HG02970 (cell line): ENCODE results near the gene AKIRIN2.

Experiments
- ATAC-seq: cut with Tn5 transposase; IDR thresholded peaks from one replicate; pipeline ENCODE4 v1.9.1; 2021; ENCODE audit warnings: mild to moderate bottlenecking, moderate library complexity, moderate number of reproducible peaks; ENCODE audit not compliant: unreplicated experiment, low FRiP score

The AKIRIN2 gene

GRCh38 chr6:87660226-87660911, 41.7 kb downstream of the AKIRIN2 start:
- ATAC-seq, result no peak

DNA sequence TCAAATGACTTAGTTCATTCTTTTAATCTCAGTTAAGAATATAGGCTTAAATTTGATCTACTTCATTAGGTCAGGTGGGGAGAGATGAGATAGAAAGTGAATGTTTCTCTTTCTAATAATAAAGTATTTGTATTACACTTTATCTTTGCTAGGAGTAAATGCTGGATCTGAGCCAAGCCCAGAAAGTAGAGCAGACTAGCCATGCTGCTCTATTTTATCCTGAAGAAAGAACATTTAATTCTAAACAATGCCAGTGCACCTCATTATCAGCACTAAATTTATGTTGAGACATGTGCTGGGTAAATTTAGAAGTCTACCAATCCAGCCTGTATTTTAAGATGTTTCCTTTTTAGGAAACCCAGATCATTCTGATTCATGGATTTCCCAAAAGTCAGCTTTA, 43.5 kb downstream of the AKIRIN2 start:
- no peak for ATAC-seq

DNA sequence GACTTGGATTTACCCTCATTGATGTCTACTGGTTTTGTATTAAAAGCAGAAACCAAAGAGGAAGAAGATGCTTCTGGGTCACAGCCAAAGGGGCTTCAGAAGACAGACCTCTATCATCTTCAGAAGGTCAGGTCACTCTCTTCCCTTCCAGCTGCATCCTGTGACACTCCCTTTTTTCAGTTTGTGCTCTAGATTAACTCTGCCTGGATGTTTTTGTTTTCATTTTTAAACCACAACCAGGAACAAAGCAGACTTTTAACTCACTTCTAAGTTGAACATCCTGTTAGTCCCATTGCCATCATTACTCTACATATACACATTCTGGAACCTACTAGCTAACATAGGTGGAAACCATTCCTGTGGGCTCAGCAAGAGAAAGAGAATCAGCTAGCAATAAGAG, 45.2 kb downstream of the AKIRIN2 start:
- ATAC-seq, result no peak

- ATAC-seq, result no peak
Observed at GRCh38 chr6:87655824-87656223, 46.2 kb downstream of the AKIRIN2 start.

DNA sequence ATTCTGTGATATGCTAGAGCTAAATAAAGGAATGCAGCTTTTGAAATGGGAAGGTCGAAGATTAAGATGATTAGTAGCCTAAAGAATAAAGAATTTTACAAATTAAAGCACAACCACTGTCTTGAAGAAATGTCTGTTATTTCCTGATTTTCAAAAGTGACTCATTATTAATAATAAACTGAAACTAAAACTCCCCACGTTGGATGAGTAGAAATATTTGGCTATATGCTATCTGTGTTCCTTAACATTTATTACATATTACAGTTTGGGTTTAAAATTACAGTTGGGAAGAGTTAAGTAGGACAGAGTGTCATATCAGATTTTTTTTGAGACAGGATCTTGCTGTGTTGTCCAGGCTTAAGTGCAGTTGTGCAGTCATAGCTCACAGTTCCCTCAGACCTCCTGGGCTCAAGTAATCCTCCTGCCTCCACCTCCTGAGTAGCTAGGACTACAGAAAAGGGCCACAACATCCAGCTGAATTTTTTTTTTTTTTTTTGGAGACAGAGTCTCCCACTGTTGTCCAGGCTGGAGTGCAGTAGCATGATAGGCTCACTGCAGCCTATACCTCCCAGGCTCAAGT, 47.1 kb downstream of the AKIRIN2 start:
- ATAC-seq, result no peak

GRCh38 chr6:87654122-87654521, 47.9 kb downstream of the AKIRIN2 start:
- ATAC-seq, result no peak

GRCh38 chr6:87653074-87653962, 48.7 kb downstream of the AKIRIN2 start:
- ATAC-seq, result no peak

GRCh38 chr6:87645080-87645479, 57.0 kb downstream of the AKIRIN2 start:
- no peak for ATAC-seq

DNA sequence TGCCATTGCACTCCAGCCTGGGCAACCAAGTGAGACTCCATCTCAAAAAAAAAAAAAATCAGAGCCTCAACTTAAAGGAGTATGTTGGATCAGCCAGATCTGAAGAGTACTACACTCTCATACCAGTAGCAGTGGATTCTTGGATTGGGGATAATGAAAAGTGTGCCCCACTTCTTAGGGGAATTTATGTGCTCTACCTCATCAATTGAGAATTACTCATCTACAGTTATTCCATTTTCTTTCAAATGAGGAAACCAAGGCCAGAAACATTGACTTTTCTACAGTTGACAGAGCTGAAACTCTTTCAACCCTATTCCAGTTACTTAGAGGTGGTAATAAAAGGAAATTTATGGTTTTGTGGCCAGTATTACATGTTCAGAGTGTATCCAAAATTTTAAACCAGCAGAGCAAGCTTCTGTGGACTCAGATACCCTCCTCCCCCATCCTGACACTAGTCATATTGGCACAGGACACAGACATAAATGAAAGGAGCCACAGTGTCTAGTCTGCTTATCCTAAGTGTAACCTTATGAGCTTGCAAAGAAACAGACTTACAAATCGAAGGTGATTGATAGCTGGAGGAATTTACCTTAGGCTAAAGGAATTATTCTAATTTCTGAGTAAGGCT, 60.9 kb downstream of the AKIRIN2 start:
- ATAC-seq, result no peak

DNA sequence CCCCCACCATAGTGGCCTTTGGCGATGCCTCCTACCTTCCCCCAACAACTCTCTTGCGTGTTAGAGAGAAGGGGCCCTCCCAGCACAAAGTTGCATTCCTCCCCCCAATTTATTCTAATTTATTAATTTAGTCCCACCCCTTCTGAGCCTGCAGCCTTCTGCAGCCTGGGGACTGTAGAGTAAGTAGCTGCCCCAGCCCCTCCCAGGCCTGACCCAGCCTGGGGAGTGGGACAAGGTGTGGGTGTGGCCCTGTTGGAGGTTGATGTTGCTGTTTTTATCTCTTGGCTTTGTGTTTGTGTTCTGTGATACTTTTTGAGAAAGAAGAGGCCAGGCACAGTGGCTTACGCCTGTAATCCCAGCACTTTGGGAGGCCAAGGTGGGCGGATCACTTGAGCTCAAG, 62.7 kb downstream of the AKIRIN2 start:
- ATAC-seq, result no peak

DNA sequence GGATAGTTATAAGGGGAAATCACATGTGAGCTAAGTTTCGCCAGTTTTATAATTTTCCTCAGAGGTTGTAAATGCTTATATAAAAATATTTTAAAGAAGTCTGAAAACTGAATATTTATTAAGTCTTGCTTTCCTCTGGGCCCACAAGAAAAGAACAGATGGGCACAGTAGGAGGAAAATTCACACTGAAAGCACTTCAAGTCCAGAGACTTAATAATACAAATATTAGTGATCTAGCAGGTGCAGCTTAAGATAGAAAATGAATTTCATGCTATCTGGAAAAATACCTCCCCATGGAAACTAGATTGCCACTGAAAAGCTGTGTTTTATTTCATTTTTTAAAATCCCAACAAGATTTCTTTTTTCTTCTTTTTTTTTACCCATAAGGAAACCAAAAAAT, 64.9 kb downstream of the AKIRIN2 start:
- ATAC-seq, result no peak

DNA sequence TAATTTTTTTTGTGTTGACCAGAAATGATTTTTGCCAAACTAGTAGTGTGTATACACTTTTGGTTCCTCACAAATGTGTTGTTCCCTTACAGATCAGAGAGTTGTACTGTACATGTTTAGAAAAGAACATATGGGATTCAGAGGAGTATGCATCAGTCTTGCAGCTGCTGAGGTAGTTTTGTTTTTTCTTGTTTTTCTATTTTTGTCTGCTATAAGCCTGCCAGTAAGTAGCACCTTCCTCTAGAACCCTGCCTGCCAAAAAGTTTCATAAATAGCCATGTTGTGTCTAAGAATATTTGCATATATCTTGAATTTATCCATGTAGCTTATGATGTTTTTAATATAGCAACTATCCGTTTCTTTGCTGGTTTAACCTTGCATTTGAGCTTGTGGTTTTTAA, 65.7 kb downstream of the AKIRIN2 start:
- ATAC-seq, result no peak

GRCh38 chr6:87633851-87634250, 68.2 kb downstream of the AKIRIN2 start:
- ATAC-seq, result no peak

GRCh38 chr6:87630746-87631145, 71.3 kb downstream of the AKIRIN2 start:
- ATAC-seq, result no peak

DNA sequence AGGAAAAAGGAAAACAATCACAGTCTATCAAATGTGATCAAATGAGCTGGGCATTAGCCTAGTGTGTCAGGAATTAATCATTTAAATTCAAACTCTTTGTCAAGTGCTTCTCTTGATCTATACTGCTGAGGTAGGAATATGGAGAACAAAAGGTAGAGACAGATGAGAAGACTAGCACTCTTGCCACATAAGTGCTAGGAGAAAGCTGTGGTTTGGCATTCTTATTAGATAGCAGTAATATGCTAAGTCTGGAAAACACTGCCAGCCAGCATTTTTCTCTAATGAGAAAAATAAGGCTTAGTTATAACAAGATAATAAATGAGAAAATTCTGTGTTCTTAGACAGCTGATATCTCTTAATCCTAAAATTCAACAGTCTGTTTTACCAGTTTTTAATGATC, 73.2 kb downstream of the AKIRIN2 start:
- ATAC-seq, result no peak

GRCh38 chr6:87628424-87628823, 73.6 kb downstream of the AKIRIN2 start:
- no peak for ATAC-seq
